ENCODE data around the gene UCK1.

- TF ChIP-seq, protein P1, sequence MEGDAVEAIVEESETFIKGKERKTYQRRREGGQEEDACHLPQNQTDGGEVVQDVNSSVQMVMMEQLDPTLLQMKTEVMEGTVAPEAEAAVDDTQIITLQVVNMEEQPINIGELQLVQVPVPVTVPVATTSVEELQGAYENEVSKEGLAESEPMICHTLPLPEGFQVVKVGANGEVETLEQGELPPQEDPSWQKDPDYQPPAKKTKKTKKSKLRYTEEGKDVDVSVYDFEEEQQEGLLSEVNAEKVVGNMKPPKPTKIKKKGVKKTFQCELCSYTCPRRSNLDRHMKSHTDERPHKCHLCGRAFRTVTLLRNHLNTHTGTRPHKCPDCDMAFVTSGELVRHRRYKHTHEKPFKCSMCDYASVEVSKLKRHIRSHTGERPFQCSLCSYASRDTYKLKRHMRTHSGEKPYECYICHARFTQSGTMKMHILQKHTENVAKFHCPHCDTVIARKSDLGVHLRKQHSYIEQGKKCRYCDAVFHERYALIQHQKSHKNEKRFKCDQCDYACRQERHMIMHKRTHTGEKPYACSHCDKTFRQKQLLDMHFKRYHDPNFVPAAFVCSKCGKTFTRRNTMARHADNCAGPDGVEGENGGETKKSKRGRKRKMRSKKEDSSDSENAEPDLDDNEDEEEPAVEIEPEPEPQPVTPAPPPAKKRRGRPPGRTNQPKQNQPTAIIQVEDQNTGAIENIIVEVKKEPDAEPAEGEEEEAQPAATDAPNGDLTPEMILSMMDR (IDR thresholded peaks at IDR 0.05; ENCODE audit: insufficient read depth, low read length, poor library complexity, severe bottlenecking): no peak
- no peak for TF ChIP-seq EZH2phosphoT487 (conservative IDR thresholded peaks at IDR 0.05; ENCODE audit: low read length)
Observed at GRCh38 chr9:131521822-131522221, 9.2 kb downstream of the UCK1 start.
